Suprapubic skin (tissue), 4 donors: Measurements from ENCODE around the gene EPHB3.

Experiments used
- EP300 ChIP-seq: sonication (generic); formaldehyde crosslinking; IDR thresholded peaks from one replicate; pipeline ENCODE4 v1.6.1; 2017; ENCODE audit warnings: antibody characterized with exemption
- POLR2A ChIP-seq, 2 donors: fragments of 450-650 bp; IDR thresholded peaks; one replicate each; pipeline ENCODE4 v1.6.1; 2017; ENCODE audit warnings: antibody characterized with exemption in 2 of 2, mild to moderate bottlenecking in 2 of 2, moderate library complexity in 2 of 2
- POLR2AphosphoS5 ChIP-seq, 3 donors: sonication (generic); formaldehyde crosslinking; IDR thresholded peaks; one replicate each; pipeline ENCODE4 v1.6.1; 2017; ENCODE audit warnings: antibody characterized with exemption in 3 of 3
- TF ChIP-seq, protein P1 (sequence below), 2 donors: fragments of 200-600 bp in 1 of 2; fragments of 450-650 bp in 1 of 2; sonication (generic) in 1 of 2; IDR thresholded peaks; one replicate each; pipeline ENCODE4 v1.5.1; 2016 to 2019; ENCODE audit warnings: antibody characterized with exemption in 2 of 2, mild to moderate bottlenecking in 1 of 2, moderate library complexity in 1 of 2

DNA sequence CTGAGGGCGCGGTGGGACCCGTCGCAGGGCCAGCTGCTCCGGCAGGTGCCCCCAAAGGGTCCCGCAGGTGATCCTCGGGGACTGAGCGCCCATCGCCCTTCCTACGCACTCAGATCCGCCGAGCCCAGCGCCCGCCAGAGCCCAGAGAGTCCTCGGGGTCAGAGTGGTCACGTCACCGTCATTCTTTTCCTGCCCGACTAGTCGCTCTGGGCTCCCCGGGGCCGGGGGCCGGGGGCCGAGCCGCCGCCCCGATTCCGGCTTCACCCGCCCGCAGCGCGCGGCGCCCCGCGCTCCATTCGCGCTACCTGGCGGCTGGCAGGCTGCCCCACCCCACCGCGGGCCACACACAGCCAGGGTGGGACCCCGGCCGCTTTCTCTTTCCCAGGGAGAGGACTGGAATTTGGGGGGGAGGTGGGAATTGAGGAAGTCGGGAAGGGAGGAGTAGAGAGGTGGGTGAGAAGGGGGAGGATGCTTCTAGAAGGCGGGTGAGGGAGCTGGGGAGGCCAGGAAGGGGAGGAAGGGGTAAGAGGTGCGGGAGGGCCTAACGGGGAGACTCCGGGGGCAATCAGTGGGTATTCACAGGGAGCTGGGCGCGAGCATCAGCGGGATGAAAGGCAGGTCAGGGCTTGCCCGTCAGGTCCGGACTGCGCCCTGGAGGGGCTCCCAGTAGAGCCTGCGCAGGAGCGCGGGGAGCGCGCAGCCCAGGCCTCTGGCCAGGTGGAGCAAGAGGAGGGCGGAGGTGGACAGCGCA lies 36.1 kb upstream of the EPHB3 start:
- TF ChIP-seq, protein P1, sequence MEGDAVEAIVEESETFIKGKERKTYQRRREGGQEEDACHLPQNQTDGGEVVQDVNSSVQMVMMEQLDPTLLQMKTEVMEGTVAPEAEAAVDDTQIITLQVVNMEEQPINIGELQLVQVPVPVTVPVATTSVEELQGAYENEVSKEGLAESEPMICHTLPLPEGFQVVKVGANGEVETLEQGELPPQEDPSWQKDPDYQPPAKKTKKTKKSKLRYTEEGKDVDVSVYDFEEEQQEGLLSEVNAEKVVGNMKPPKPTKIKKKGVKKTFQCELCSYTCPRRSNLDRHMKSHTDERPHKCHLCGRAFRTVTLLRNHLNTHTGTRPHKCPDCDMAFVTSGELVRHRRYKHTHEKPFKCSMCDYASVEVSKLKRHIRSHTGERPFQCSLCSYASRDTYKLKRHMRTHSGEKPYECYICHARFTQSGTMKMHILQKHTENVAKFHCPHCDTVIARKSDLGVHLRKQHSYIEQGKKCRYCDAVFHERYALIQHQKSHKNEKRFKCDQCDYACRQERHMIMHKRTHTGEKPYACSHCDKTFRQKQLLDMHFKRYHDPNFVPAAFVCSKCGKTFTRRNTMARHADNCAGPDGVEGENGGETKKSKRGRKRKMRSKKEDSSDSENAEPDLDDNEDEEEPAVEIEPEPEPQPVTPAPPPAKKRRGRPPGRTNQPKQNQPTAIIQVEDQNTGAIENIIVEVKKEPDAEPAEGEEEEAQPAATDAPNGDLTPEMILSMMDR (IDR thresholded peaks at IDR 0.05): no peak
- TF ChIP-seq POLR2AphosphoS5 (IDR thresholded peaks at IDR 0.05): no peak
- no peak for TF ChIP-seq EP300
- no peak for TF ChIP-seq POLR2A (IDR thresholded peaks at IDR 0.05)
